NOMO-1 treated with DMSO at 0.1 percent for 48 hours (cell line): ENCODE data around the gene INSRR.

ENCODE experiments used
- DNase-seq: peaks from one replicate; lab custom pipeline; 2025; ENCODE audit not compliant: unreplicated experiment; lab: John Stamatoyannopoulos, UW

INSRR gene

GRCh38 chr1:156834322-156834721, 24.6 kb downstream of the INSRR start:
- DNase-seq, result no peak

DNA sequence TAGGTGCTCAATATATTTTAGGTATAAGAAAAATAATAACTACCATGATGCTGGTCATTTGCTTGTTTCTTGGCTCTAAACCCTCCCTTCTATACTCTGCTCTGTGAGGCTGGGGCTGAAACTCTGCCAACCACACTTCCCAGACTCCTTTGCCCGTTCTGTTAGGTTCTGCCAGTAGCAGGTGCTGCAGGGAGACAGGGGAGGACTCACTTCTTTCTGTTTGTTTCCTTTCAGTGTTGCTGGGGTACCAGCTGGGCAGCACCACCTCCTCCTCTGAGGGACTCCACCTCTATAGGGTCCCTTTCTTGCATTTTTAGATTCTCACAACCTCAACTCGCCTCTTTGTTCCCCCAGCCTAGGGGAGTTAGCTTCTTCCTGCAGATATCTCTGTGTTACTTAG, 25.3 kb downstream of the INSRR start:
- DNase-seq, result no peak

DNA sequence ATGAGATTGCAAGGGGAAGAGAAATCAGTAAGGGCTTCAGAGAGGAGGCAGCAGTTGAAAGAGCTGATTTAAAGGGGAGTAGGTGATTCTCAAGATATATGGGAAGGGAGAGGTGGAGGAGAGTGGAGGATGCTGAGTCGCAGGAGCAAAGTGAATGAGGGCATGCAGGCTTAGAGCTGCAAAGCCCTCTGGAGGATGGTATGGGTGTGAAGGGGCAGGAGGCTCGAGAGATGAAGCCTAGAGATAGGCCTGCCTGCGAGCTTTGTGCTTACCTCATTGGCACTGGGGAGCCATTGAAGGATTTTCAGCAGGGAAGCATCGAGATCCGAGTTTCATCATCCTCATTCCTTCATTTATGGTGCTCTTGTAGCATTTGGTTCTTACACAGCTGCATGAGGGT, 26.5 kb downstream of the INSRR start:
- DNase-seq, result no peak

DNA sequence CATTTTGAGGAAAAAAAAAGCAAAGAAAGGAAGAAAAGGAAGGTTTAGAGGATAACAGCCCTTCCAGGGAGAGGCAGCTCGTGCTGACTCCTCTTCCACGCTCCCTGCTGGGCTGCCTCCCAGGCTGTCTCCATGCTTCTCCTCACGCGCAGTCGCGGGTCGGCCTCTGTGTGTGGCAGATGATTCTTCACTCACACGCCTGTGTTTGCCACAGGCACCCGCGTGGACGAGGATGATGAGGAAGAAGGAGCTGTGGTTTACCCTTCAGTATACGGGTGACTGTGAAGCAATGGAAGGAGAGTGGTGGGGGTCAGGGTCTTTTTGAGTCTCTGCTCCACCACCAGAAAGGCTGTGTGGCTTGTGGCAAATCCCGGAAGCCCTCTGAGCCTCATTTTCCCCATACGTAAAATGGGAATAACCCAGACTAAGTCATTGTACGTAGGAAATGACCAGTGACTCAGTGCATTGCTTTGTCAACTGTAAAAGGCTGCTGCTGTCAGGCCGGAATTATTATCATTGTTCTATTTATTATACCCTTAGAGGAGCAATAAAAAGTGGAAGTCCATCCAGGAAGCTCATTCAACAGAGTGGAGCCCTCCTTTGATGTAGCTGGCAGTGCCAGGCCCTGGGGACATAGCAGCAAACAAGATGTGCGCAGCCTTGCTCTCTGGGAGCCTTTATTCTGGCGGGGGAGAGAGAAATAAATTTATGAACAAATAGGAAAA, 30.4 kb downstream of the INSRR start:
- no peak for DNase-seq

DNA sequence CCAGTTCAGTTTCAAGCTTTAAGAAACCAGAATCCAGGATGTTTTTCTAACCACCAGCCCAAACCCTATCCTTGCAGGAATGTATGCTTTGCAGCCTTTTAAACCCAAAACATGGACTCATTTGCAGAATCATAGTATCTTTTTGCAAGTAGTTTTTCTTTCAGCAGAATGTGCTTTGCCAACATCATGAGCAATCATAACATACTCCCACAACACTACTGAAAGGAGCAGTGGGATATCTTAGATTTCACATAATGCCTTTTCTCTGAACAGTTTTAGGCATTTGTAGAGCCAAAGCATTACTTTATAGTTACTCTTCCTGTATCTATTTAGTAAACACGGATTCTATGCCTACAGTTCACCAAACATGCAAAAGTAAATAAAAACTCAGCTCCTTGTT, 32.3 kb downstream of the INSRR start:
- no peak for DNase-seq

DNA sequence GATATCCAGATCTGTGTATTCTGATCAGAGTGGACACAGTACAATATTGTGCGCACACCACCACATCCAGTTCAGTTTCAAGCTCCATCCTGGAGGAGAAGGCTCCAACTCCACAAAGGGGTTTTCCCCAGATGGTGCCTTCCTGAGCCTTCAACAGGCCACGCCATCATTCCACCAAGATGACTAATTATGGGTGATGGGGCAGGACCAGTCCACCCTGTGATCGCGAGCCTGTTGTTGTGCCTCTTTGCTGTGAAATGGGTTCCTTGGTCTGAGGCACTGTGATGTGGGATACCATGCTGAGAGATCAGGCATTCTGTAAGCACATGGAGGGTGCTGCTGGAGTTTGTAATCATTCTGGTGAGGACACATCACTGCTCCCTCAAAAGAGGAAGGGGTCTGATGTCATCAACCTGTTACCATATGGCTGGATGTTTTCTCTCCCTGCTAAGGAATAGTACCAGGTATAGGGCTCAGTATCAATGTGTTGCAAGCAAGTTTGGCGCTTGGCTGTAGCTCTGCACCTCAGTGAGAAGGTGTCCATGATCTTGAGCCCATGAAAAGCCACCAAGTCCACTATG, 35.6 kb downstream of the INSRR start:
- no peak for DNase-seq

DNA sequence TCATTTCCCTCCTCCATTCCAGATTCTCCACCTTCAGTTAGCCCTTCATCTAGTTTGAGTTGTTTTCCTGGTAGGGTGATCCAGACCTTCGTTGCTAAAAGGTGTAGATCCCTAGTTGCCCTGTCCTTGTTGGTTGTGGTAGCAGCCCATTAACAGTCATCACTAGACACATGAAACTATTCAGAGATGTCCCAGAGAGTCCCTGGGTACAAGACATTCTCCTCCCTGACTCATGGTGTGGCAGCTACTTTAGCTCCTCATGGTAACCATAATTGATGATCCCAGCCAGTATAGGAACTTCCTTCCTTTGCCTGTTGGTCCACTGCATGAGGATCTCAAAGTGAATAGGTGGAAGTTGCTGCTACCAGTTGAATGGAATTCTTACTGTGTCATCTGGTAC, 36.2 kb downstream of the INSRR start:
- no peak for DNase-seq

- DNase-seq, result no peak
These were observed 37.1 kb downstream of the INSRR start for GRCh38 chr1:156821801-156822200.

DNA sequence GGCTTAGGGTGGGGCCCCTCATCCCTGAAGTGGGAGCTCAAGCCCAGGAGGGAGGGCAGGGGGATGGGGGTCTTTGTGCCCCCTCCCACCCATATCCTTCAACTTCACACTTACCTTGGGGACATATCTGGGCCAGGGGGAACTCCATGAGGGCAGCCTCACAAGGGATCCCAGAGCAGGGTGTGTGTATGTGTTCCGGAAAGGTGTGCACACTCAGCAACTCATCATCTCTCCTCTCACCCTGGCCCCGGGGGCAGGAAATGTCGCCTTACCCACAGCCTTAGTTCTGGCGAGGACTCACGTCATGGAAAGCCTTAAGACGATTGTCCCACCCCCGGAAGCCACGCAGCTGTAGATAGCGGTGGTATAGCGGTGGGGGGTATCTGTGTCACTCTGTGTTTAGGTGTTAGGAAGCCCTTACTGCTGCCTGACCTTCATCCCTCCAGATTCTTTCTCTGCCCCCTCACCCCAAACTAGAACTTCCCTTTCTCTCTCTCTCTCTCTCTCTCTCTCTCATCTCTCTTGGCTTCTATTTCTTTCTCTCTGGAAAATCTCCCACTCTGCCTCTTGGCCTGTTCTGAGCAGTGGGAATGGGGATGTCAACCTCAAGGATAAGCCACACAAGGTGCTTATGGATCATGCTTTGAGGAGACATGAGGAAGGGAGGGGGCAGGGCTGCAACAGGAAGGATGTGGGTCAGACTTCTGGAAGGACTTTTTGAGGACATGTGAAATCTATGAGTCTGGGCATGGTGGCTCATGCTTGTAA, 42.2 kb downstream of the INSRR start, which contains the start of gene SH2D2A:
TSS of gene SH2D2A (minus strand) at position 288 of the 768 bp plus-strand sequence. CDS start at position 148, 140 bp downstream.
- peak; percentile 44 for DNase-seq

DNA sequence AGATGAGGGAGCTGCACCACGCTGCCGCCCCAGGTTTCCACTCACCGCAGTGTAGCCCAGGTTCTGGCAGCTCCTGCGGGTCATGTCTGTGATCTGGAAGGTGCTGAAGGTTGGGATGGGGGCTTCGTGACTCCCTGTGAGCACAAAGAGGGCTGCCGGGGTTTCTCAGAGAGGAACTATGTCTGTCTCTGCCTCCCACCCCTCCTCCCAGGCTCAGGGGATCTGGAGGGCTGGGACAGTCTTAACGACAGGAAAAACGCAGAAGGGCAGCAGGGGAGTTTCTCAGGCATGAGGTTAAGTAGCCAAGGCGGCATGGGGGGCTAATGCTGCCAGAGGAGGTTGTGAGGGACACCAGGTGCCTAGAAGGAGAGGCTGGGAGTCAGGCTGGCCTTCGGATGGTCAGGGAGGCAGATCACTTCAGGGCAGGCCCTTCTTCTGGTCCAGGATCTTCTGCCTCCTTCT, 42.9 kb downstream of the INSRR start:
- no peak for DNase-seq

DNA sequence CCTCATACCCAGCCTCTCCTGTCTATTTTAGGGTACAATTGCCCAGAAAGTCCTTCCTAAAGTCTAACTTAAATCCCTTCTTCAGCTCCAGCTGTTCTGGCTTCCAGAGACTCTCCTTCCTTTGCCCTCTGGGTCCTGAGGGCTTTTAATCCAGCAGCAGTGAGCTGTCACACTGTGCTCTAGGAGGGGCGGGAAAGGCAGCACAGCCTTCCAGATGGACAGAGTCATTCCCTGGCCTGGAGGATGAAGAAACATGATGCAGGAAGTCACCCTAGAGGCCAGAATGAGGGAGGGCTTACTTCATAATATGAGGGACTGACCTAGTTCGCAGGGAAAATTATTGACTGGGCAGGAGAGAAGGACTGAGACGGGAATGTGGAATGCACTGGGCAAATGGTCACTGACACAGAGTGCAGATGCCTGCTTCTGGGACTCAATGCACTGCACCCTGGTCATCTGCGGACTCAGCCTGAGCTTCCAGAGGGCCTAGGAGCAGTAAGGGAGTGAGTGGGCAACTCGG, 43.5 kb downstream of the INSRR start:
- no peak for DNase-seq

GRCh38 chr1:156814571-156815260, 44.2 kb downstream of the INSRR start:
- no peak for DNase-seq

DNA sequence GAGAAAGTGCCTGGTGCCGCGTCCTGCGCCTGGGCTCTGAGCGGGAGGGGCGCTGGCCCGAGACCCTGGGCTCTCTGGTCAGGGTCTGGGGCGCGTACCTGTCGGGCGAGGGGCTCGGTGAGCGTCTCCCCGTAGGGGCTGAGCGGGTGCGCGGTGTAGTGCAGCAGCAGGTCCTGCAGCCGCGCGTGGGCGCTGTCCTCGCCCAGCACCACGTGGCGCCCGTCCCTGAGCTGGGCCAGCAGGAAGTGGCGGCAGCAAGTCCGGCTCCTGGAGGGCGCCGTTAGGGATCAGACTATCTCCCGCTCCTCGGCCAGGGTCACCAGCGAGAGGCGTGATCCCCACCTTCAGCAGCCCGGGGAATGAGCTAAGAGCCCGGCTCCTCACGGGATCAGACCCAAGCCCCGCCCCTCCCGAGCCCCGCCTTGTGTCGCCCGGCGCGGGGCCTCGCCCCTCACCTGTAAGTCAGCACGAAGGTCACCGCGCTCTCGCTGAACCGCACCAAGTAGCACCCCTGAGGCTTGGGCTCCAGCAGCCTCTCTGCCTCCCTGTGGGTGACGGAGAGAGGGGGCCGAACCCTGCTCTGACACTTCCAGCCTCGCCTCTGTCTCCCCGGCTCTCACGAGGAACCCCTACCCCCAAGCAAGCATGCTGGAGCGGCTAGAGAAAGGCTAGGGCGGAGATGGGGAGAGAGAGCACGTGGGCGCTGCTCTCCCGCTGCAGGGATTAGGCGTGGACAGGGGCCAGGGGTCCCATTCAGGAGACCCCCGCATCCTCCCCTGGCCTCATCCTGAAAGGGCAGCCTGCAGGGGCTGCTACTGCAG, 45.0 kb downstream of the INSRR start:
- DNase-seq, result peak; percentile 54

DNA sequence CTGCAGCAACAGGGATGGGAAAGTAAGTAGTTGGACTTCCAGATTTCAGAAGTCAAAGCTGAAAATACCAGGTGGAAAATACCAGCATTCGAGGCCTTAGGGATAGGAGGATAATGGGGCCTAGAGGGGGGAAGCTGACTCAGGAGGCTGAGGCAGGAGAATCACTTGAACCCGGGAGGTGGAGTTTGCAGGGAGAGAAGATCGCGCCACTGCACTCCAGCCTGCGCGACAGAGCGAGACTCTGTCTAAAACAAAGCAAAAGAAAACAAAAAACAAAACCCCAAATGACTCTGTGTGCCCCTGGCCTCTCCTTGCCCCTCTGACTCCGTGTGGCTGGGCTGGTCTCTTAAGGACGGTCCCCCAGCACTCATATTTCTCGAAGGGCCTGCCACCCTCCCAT, 45.6 kb downstream of the INSRR start:
- no peak for DNase-seq

DNA sequence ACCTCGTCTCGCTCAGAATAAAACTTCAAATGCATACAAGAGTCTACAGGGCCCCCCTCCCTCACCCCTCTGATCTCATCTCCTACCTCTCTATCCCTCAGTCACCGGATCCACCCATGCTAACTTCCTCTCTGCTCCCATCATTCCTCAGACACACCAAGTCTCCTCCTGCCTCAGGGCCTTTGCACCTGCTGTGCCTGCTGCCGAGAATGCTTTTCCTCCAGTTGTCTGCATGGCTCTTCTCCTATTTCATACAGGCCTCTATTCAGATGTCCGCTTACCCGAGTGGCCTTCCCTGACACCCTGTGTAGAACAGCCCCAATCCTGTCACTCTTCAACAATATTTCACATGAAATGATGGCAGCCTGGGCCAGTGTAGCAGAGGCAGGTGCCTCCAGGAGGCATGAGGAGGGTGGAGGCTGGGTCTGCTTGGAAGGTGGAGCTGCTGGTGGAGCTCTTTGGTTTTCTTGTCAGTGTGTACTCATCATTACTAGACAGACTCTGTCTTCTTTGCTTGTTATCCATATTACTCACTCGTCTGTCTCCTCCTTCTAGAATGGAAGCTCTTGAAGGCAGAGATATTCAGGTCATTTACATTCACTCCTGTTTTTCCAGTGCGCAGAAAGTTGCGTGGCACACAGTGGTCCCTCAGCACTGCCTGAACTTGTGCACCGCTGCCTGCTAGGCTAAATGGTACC, 46.5 kb downstream of the INSRR start:
- DNase-seq, result no peak

- no peak for DNase-seq
These were observed 47.7 kb downstream of the INSRR start for GRCh38 chr1:156811168-156811567.

DNA sequence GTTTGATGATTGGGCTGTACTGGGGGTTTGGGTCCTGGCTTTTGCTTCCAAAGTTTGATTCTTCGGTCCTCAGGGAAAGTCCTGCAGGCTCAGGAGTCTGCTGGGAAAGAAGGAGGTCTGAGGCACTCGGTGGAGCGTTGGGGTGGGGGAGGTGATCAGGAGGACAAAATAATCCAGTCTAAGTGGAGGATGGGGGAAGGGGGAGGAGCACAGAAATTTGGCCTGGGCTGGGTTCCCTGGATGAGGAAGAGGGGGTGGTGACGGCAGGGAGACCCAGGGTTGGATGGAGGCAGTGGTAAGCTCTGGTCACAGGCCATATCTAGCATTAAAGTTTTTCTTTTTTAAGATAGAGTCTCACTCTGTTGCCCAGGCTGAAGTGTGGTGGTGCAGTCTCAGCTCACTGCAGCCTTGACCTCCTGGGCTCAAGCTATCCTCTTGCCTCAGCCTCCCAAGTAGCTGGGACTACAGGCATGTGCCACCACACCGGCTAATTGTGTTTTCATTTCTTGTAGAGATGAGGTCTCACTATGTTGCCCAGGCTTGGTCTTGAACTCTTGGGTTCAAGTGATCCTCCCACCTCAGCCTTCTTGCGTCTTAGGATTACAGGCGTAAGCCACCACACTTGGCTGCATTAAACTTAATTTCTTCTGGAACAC, 49.1 kb downstream of the INSRR start:
- DNase-seq, result no peak

GRCh38 chr1:156809281-156809680, 49.6 kb downstream of the INSRR start:
- no peak for DNase-seq
